HG03025 (cell line): ENCODE results near the gene PHKG2.

ENCODE experiments used
- ATAC-seq: cut with Tn5 transposase; IDR thresholded peaks from one replicate; pipeline ENCODE4 v1.9.1; 2021; ENCODE audit warnings: mild to moderate bottlenecking, moderate library complexity; ENCODE audit not compliant: unreplicated experiment, low FRiP score

PHKG2 gene

DNA sequence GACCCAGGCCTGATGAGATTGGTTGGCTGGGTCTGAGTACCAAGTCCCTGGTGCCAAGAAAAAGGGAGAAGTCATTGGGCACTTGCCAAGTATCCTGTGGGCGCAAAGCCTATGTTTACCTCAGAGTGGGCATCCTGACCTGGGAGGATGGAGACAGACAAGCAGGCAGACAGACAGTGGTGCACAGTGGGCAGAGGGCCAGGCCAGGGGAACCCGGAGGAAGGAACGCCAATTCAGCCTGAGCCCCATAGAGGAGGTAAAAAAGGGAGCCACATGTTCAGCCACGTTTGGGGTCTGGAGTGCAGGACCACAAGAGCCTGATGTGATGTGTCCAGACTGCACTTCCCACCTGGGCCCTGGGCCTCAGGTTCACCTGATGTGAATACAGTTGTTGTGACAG is 5.4 kb downstream of the PHKG2 start:
- no peak for ATAC-seq

DNA sequence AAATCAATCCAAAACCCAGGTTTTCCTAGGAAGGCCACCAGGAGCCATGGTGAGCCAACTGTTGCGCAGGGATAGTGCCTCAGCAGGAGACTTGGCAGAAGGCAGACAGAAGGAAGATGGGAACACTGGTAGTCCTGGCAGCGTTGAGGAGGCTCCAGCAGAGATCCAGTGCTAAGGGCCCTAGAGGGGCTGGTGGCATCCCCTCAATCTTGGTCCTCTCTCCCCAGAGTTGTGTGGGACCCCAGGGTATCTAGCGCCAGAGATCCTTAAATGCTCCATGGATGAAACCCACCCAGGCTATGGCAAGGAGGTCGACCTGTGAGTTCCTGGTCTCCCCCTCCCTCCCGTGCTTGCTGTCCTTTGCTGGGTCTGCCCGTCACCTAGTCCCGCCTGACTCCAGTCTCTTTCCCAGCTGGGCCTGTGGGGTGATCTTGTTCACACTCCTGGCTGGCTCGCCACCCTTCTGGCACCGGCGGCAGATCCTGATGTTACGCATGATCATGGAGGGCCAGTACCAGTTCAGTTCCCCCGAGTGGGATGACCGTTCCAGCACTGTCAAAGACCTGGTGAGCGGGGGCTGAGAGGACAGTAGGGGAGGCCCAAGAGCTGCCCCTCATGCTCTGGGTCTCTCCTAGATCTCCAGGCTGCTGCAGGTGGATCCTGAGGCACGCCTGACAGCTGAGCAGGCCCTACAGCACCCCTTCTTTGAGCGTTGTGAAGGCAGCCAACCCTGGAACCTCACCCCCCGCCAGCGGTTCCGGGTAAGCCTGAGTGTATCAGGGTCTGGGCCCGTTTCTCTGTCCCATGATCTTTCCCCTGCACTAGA is 7.9 kb downstream of the PHKG2 start:
- ATAC-seq: no peak

DNA sequence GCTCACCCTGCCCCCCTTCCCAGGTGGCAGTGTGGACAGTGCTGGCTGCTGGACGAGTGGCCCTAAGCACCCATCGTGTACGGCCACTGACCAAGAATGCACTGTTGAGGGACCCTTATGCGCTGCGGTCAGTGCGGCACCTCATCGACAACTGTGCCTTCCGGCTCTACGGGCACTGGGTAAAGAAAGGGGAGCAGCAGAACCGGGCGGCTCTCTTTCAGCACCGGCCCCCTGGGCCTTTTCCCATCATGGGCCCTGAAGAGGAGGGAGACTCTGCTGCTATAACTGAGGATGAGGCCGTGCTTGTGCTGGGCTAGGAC is 8.5 kb downstream of the PHKG2 start:
- ATAC-seq: no peak

DNA sequence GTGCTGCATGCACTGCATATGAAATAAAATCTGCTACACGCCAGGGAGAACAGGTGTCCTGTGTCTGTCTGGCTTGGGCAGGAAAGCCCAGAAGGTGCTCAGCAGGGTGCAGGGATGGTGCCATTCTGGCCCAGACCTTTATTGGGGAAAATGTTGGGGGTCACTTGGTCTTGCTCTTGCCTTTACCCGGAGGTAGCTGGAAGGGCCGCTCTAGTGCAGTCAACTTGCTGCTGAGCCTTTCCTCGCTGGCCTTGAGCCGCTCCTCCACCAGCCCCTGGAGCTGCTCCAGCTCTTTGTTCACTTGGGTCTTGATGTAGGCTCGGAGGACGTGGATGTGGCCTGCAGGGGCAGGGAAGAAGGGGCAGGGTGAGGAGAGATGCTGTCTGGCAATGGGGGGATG is 9.1 kb downstream of the PHKG2 start:
- no peak for ATAC-seq

DNA sequence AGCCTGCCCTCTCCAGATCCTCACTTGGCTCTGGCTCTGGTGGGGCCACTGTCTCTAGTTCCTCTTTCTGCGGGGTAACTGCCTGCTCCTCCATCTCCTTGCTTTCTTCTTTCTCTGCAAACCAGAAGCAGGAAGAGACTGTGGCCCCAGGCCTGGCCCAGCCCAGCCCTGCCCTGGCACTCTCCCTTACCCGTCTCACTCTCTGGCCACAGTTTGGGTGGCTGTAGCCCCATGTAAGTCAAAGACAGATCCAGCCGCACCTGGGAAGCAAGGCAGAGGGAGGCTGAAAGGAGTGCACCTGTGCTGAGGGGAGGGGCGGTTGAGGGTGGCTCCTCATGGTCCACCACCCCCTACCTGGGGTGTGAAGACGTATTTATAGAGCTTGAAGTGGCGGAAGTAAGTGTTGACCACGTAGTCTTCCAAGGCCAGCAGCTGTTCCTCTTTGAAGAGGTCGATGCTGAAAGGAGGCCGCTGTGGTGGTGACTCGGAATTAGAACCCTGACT is 10.8 kb downstream of the PHKG2 start:
- ATAC-seq: no peak

DNA sequence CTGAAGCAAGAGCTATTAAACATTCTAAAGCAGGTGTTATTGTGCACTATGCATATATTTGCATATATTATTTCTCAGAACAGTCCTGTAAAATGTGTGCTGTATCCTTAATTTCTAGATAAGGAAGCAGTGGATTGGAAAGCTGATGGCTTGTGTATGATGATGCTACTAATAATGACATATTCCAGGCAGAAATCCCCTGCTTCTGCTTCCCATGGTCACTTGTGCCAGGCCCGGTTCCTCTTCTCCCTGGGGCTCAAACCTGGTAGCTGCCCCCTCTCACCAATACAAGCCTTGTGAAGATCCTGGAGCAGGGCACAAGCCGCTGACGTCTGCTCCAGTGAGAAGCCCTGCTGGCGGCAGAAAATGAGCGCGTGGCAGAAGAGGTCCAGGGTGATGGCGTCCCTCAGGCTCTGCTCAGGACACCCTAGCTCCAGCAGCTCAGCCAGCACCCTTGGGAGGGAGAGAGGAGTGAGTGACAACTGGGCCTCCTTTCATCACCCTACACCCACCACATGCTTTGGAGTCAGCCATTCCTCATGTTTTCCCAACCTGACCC is 11.9 kb downstream of the PHKG2 start:
- ATAC-seq: no peak

DNA sequence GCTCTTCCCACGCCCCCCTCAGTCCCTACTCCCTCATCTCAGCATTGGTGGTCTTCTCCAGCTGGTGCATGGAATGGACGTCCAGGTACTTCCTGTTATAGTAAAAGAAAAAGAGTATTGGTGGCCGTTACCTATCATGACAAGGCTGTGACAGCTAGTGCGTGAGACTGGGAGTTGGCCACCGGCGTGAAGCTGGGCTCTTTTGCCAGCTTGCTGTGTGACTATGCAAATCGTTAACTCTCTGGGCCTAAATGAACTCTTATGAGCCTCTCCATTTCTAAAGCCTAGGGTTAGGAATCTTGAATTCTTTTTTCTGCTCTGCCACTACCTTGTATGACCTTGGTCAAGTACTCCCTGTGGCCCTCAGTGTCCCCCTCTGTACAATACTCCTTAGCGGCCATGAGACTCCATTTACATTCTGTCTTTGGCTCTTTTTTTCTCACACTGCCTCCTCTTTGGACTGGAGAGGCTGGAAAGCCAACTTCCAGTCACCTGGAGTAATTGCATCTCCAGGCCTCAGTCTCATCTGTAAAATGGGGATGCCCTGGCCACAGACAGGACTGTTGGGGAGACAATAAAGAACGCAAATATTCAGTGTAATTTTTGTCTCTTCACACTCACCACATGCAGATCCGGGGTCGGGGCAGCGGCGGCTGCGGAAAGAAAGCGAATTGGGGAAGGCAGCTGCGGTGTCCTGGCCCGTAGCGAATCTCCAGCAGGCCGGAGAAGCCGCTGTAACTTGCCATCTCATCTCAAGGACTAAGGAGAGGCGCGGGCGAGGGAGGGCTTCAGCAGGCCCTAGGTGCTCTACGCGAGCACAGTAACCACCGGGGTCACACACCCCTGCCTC is 12.6 kb downstream of the PHKG2 start:
- ATAC-seq: no peak

DNA sequence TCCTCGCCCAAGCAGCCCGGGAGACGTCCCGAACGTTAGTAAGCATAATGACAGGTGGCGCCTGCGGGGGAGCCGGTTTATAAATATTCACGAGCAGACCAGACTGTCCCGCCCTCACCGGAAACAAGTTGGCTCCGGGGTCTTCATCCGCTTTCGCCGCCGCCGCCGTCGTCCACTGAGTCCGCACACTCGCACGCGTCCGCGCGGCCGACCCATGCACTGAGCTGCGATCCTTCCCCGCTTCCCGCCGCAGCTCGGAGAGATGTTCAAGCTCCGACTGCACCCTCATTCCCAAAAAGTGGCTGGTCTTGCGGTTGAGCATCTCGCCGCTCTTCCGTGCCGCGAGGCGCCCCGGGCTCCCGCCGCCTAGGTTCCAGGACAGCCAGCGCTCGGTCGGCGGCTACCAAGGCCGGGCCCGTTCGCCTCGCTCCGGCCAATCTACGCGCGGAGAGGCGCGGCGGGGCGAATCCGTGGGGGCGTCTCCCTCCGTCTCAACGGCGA is 13.3 kb downstream of the PHKG2 start:
- ATAC-seq: peak; percentile 30

DNA sequence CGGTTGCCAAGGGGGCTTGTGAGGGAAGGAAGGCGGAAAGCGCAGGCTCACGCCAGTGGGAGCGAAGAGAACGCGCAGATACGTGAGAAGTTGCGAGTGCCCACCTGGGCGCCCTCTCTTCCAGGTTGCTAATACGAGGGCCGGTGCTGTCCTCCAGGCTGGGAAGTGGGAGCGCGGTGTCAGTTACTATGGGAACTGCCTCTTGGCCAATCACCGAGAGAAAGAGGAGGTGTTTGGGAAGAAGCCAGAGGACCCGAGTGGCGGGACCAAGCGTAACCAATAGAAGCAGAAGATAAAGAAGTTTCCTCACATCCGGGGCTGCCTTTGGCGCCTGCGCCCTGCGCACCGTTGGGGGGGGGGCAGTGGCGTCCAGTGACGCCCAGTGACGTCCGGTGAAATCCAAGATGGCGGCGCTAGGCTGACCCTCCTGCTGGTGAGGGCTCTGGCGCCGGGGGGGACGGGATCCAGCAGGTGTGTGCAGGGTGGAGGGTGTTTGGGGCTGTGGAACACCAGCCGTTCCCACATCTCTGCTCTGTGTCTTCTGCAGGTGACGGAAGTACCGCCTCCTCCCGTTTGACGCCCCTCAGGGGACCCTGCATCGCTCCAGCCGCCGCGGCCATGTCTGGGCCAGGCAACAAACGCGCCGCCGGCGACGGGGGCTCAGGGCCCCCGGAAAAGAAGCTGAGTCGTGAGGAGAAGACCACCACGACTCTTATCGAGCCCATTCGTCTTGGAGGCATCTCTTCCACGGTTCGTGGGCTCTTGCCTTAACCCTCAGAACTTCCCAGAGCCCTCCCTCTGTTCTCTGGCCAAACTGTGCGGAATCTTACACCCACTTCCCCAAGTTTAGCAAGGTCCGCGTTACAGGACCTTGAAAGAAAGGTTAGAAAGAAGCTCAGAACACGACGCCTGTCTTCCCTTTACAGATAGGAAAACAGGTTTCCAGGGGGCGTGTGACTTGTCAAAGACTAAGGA is 14.0 kb downstream of the PHKG2 start, which contains the start of the genes CFAP119 and RNF40:
CFAP119 (minus strand) TSS at position 135 of the 975 bp plus-strand sequence. CDS start 314 bp downstream, outside the sequence.
RNF40 (plus strand) TSS at position 395 of the 975 bp plus-strand sequence; CDS start at position 619, 224 bp downstream.
- peak; percentile 71 for ATAC-seq

DNA sequence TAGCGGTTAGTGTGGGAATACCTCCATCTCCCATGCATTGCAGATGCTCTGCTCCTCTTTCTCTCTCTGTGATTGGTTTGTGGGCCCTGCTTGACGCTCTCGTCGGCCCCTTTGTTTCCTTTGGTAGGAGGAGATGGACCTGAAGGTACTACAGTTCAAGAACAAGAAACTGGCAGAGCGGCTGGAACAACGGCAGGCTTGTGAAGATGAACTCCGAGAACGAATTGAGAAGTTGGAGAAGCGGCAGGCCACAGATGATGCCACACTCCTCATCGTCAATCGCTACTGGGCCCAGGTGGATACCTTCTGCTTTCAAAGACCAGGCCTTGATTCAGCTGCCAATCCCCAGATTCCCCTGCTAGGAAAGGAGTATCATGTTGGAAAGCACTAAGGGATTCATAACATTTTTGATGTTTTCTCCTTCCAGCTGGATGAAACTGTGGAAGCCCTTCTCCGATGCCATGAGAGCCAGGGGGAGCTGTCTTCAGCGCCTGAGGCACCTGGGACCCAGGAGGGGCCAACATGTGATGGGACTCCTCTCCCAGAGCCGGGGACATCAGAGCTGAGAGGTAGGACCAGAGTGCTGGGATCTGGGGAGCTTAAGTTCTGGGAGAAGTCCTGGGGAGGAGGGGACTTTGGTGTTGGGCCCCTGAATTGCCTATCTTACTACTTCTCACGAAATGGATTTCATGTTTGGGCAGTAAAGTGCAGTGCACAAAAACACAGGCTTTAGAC is 14.9 kb downstream of the PHKG2 start:
- ATAC-seq: no peak

DNA sequence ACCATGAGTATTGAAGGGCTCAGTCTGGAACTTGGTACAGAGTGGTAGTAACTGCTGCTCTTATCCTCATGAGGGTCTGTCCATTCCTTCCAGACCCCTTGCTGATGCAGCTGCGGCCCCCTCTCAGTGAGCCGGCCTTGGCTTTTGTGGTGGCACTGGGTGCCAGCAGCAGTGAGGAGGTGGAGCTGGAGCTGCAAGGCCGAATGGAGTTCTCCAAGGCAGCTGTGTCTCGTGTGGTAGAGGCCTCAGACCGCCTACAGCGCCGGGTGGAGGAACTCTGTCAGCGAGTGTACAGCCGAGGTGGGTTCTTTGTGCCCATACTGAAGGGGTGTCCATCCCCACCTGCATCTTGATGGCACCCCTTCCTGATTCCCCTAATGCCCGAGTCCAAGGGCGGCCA is 15.9 kb downstream of the PHKG2 start:
- no peak for ATAC-seq

DNA sequence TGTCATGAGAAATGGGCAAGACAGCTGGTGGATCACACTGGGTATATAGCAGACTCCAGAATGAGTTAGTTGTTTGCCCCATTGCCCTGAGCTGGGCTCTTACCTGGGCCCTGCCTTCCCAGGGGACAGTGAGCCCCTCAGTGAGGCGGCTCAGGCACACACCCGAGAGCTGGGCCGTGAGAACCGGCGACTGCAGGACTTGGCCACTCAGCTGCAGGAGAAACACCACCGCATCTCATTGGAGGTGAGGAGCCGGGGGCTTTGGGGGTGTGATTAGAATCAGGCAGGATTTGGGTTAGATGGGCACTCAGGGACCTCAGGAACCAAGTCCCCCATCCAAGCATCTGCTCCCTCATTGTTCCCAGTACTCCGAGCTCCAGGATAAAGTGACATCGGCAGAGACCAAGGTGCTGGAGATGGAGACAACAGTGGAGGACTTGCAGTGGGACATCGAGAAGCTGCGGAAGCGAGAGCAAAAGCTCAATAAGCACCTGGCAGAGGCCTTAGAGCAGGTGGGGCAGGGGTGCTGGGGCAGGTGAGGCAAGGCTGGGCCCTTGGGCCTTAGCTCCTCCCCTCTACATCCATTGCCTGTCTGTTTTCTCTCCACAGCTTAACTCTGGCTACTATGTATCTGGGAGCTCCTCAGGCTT is 16.7 kb downstream of the PHKG2 start:
- ATAC-seq: no peak

DNA sequence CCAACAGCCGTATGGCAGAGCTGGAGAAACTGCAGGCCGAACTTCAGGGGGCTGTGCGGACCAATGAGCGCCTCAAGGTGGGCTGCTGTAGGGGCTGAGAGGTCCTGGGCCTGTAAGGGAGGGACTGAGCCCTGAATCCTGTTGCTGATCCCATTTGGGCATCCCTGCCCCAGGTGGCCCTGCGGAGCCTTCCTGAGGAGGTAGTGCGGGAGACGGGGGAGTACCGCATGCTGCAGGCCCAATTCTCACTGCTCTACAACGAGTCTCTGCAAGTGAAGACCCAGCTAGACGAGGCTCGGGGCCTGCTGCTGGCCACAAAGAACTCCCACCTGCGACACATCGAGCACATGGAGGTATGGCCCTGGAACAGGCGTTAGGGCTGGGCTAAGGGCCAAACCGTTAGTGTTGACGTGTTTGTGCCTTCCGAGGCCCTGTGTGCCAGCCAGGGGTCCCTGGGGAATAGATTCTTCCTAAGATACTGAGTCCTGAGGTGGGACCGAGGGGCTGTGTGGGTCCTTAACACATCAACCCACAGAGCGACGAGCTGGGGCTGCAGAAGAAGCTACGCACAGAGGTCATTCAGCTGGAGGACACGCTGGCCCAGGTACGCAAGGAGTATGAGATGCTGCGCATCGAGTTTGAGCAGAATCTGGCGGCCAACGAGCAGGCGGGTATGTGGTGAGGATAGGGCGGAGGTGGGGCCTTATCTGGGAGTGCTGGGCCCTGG is 18.1 kb downstream of the PHKG2 start:
- ATAC-seq: no peak

DNA sequence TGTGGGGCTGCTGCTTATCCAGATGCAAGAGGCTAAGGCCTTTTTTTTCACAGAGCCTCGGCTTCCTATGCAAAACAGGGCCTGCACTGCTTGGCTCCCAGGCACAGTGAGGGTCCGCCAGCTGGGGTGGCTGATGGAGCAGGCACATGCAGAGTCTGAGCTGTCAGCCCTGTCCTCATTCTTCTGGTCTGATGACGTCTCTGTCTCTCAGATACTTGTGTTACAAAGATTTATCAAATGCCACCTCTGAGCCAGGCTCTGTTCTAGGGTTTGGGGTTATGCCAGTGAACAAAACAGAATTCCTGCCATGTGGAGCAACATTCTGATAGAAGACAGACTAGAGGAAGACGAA is 18.7 kb downstream of the PHKG2 start:
- ATAC-seq: no peak

DNA sequence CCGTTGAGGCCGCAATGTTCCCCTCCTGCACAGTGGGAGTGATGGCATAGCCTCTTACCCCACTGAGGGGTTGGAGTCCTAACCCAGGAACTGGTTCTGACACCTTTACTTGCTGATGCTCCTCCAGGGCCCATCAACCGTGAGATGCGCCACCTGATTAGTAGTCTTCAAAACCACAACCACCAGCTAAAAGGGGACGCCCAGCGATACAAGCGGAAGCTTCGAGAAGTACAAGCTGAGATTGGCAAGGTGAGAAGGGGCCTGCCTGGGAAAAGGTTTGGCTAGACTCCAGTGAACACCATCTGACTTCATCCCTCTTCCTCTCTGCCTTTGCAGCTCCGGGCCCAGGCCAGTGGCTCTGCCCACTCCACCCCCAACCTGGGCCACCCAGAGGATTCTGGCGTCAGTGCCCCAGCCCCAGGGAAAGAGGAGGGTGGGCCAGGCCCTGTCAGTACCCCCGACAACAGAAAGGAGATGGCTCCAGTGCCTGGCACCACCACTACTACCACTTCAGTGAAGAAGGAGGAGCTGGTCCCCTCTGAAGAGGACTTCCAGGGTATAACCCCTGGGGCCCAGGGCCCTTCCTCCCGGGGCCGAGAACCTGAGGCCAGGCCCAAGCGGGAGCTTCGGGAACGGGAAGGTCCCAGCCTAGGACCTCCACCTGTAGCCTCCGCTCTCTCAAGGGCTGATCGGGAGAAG is 19.7 kb downstream of the PHKG2 start:
- no peak for ATAC-seq

DNA sequence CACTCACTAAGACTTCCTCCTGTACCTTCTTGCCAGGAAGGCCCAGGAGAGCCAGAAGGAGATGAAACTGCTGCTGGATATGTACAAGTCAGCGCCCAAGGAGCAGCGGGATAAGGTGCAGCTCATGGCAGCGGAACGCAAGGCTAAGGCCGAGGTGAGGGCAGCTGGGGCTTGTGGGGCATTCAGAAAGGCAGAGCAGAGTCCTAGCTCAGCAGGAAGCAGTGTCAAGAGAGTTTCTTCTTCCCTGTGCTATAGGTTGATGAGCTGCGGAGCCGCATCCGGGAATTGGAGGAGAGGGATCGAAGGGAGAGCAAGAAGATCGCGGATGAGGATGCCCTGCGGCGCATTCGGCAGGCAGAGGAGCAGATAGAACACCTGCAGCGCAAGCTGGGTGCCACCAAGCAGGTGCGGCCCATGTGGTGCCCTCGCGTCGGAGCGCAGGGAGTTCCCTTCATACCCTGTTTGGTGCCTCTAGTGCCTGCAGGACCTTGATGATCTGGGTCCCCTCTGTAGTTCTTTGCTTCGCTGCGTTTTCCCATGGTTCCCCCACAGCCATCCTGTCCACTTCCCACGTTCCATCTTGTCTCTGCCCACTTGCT is 20.5 kb downstream of the PHKG2 start:
- no peak for ATAC-seq
